Body of pancreas (tissue), 4 donors: ENCODE data around the gene ACSL5. TPM values are rescaled to one million over a fixed set of nuclear protein-coding genes. Genes with fewer than 3 reads are reported as not detected.
A peak's percentile ranks its signal among the peaks of the same experiment; 100 is the strongest.
"Not testable (repeated sequence)": the region's sequence is repeated elsewhere in the genome, so short reads cannot be mapped to it uniquely, and the experiment has no call there.

Experiments
- ATAC-seq: fragments of 150-250 bp; one replicate; pipeline ENCODE4 v1.9.1; 2016
- DNase-seq, 4 donors: peaks; one replicate each; pipeline ENCODE4 v3.0.0-alpha.2; 2019
- H3K27ac ChIP-seq, 4 donors: fragments of 200-600 bp; sonication (generic); 1 replicate in 3 of 4; 2 replicates in 1 of 4; pipeline versions ENCODE4 v1.5.1 to v1.6.1; 2016 to 2019; ENCODE audit warnings: mild to moderate bottlenecking in 1 of 4, mixed read lengths in 1 of 4, moderate library complexity in 1 of 4
- H3K27me3 ChIP-seq, 2 donors: fragments of 200-600 bp; sonication (generic); one replicate each; pipeline ENCODE4 v1.6.0; 2016; ENCODE audit warnings: mild to moderate bottlenecking in 1 of 2
- H3K36me3 ChIP-seq, 2 donors: fragments of 200-600 bp; sonication (generic); replicated peaks in 1 of 2; 2 replicates each; pipeline ENCODE4 v1.5.1; 2016; ENCODE audit warnings: low read depth in 2 of 2; ENCODE audit not compliant: insufficient read depth in 1 of 2
- H3K4me1 ChIP-seq: fragments of 200-600 bp; sonication (generic); one replicate; pipeline ENCODE4 v1.6.0; 2016
- H3K4me3 ChIP-seq, 2 donors: fragments of 200-600 bp; sonication (generic); 1 replicate in 1 of 2; 2 replicates in 1 of 2; pipeline ENCODE4 v1.5.1; 2016 to 2019
- H3K9me3 ChIP-seq, 3 donors: fragments of 200-600 bp; sonication (generic); 1 replicate in 2 of 3; 2 replicates in 1 of 3; pipeline ENCODE4 v1.5.1; 2016
- POLR2A ChIP-seq, 3 donors: fragments of 450-650 bp; IDR thresholded peaks; one replicate each; pipeline ENCODE4 v1.6.1; 2016; ENCODE audit warnings: antibody characterized with exemption in 3 of 3, mild to moderate bottlenecking in 2 of 3
- WGBS, 2 donors: methylation state at CpG; one replicate each; pipeline ENCODE4 v1.1.5; 2017; 5-methylcytosine and 5-hydroxymethylcytosine counted together
- intact Hi-C: fragments of 100-400 bp; cut with DNase I; formaldehyde crosslinking; loops from one replicate; pipeline ENCODE4 v1.15.1; 2023
- total RNA-seq, 2 donors: library from RNA; depleted of rRNA; stranded (reverse); fragments of >200 nt; gene quantifications; one replicate each; pipeline ENCODE4 v1.1.0, GENCODE V29; 2016
- TF ChIP-seq, protein P1 (sequence below), 7 experiments: fragments of 450-650 bp in 4 of 7; fragments of 200-600 bp in 3 of 7; sonication (generic) in 3 of 7; IDR thresholded peaks; one replicate each; pipeline ENCODE4 v1.5.1; 2016 to 2019; ENCODE audit warnings: antibody characterized with exemption in 7 of 7

ACSL5 gene
- total RNA-seq, 2 donors from 2014 or later, result 7.3 to 9.6 TPM

DNA sequence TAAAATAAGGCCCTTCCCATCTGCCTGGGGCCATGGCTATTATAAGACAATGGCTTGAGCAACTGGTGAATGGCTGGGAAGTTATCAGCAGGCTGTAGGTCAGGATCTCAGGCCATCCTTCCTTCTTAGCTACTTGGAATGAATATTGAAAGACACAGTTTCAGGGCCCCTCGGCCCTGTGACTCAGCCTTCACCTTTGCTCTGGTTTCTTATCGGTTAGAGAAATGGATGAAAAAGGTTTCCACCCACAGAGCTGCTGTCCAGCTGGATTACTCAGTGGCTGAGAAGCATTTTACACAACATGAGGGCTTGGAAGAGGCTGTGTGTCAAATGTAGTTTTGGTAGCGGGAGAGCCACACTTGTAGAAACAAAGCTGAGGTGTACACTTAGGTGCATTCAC is 9.4 kb downstream of the ACSL5 start:
- no peaks in the 10 kb centered on the region for H3K36me3 ChIP-seq
- H3K27ac ChIP-seq, result no peak overlapping the region
- 45 to 63% methylated on average over 3 of the region's 3 CpGs for whole genome bisulfite sequencing, 2 donors
- no peak for ATAC-seq
- no peaks in the 10 kb centered on the region for H3K4me1 ChIP-seq
- H3K4me3 ChIP-seq, result no peak overlapping the region
- TF ChIP-seq, protein P1, sequence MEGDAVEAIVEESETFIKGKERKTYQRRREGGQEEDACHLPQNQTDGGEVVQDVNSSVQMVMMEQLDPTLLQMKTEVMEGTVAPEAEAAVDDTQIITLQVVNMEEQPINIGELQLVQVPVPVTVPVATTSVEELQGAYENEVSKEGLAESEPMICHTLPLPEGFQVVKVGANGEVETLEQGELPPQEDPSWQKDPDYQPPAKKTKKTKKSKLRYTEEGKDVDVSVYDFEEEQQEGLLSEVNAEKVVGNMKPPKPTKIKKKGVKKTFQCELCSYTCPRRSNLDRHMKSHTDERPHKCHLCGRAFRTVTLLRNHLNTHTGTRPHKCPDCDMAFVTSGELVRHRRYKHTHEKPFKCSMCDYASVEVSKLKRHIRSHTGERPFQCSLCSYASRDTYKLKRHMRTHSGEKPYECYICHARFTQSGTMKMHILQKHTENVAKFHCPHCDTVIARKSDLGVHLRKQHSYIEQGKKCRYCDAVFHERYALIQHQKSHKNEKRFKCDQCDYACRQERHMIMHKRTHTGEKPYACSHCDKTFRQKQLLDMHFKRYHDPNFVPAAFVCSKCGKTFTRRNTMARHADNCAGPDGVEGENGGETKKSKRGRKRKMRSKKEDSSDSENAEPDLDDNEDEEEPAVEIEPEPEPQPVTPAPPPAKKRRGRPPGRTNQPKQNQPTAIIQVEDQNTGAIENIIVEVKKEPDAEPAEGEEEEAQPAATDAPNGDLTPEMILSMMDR (IDR thresholded peaks at IDR 0.05), result no peak
- TF ChIP-seq POLR2A (IDR thresholded peaks at IDR 0.05), result no peak
- H3K27me3 ChIP-seq, result no peaks in the 10 kb centered on the region
- intact Hi-C loops, result no loop called here
- peak in 1 of 4 donors; percentile 15 for DNase-seq
- H3K9me3 ChIP-seq, result no peaks in the 10 kb centered on the region

DNA sequence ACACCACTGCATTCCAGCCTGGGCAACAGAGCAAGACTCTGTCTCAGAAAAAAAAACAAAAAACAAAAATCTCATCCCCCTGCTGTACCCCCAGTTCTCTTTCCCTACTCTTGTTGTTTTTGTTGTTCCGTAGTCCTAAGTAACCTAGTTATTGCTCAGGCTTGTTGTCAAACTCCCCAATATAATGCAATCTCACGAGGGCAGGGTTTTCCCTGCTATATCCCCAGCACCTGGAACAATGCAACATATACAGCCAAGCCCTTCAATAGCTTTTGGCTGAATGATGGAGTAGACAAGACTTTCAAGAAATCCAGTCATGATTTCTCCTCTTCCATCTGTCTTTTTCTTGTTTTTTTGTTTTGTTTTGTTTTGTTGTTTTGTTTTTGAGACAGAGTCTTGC is 10.2 kb downstream of the ACSL5 start:
- Histone ChIP-seq H3K9me3 (no peaks in the 10 kb centered on the region), H3K4me1 (no peaks in the 10 kb centered on the region), H3K36me3 (no peaks in the 10 kb centered on the region), H3K4me3 (no peak overlapping the region), H3K27me3 (no peaks in the 10 kb centered on the region), H3K27ac (no peak overlapping the region)
- ATAC-seq (no peak), DNase-seq (no peak)
- TF ChIP-seq, protein P1 (IDR thresholded peaks at IDR 0.05), result no peak
- TF ChIP-seq POLR2A (IDR thresholded peaks at IDR 0.05), result no peak
- intact Hi-C loops, result no loop called here
- 89 to 90% methylated on average over 2 of the region's 2 CpGs for WGBS, 2 donors

DNA sequence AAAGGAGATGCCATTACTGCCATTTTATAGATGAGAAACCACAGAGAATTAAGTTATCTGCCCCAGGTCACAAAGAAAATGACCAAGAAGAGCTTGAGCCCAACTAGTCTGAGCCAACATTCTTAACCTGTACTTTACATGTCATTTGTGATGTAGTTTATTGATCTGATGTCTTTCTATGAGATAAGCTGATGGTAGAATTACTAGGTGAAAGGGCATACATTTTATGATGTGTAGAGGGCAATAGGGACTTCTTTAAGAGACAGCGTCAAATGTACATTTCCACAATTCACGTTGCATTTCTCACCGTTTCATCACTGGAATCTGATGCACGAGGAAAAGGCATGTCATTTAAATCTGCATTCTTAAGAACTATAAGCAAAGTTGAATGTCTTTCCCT is 11.3 kb downstream of the ACSL5 start:
- Histone ChIP-seq H3K27me3 (no peaks in the 10 kb centered on the region), H3K36me3 (no peaks in the 10 kb centered on the region), H3K4me3 (no peak overlapping the region), H3K27ac (no peak overlapping the region), H3K9me3 (no peaks in the 10 kb centered on the region), H3K4me1 (no peaks in the 10 kb centered on the region)
- ATAC-seq, result no peak
- TF ChIP-seq POLR2A (IDR thresholded peaks at IDR 0.05), result no peak
- TF ChIP-seq, protein P1 (IDR thresholded peaks at IDR 0.05), result no peak
- 48 to 53% methylated on average over 4 of the region's 4 CpGs for WGBS, 2 donors
- intact Hi-C loops, result no loop called here
- DNase-seq, result no peak

DNA sequence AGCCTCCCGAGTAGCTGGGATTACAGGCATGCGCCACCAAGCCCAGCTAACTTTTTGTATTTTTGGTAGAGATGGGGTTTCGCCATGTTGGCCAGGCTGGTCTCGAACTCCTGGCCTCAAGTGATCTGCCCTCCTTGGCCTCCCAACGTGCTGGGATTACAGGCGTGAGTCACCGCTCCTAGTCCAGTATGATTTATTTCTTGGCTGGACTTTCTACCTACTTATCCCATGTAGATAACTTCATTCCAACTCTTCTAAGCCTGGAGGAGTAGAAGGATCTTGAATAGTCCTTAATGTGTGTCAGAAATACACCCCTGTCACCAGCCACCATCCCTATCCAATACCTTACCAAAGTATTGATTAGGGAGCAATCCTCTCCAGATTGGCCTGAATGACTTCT is 14.1 kb downstream of the ACSL5 start:
- H3K36me3 ChIP-seq, ATAC-seq, H3K4me3 ChIP-seq, H3K27me3 ChIP-seq, H3K9me3 ChIP-seq, H3K27ac ChIP-seq, DNase-seq, intact Hi-C loops, H3K4me1 ChIP-seq: not testable (repeated sequence)
- WGBS, 2 donors, result 86 to 89% methylated on average over 7 of the region's 7 CpGs

DNA sequence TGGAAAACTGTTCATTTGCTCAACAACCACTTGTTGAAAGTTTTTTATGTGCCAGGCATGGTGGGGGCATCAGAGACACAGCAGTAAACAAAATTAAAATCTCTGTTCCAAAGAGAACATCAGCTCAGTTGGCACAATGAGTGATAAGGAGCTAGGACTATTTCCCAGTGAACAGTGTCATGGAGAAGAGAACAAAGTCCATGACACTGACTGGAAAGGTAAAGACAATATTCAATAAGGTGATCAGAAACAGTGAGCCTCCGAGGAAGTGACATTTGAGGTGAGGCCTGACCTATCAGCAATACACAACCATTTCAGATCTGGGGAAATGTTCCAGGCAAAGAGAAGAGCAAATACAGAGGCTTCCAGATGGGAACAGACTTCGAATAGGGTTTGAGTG is 14.6 kb downstream of the ACSL5 start:
- no peaks in the 10 kb centered on the region for H3K27me3 ChIP-seq
- H3K9me3 ChIP-seq, result no peaks in the 10 kb centered on the region
- H3K36me3 ChIP-seq, result no peaks in the 10 kb centered on the region
- ATAC-seq (no peak), DNase-seq (no peak)
- no peaks in the 10 kb centered on the region for H3K4me1 ChIP-seq
- TF ChIP-seq POLR2A (IDR thresholded peaks at IDR 0.05), result no peak
- TF ChIP-seq, protein P1 (IDR thresholded peaks at IDR 0.05), result no peak
- H3K4me3 ChIP-seq, result no peak overlapping the region
- WGBS, 2 donors, result 23 to 45% methylated on average over 2 of the region's 2 CpGs
- no peak overlapping the region for H3K27ac ChIP-seq
- intact Hi-C loops, result no loop called here
